ENCODE results near the gene OSBPL6.

DNA sequence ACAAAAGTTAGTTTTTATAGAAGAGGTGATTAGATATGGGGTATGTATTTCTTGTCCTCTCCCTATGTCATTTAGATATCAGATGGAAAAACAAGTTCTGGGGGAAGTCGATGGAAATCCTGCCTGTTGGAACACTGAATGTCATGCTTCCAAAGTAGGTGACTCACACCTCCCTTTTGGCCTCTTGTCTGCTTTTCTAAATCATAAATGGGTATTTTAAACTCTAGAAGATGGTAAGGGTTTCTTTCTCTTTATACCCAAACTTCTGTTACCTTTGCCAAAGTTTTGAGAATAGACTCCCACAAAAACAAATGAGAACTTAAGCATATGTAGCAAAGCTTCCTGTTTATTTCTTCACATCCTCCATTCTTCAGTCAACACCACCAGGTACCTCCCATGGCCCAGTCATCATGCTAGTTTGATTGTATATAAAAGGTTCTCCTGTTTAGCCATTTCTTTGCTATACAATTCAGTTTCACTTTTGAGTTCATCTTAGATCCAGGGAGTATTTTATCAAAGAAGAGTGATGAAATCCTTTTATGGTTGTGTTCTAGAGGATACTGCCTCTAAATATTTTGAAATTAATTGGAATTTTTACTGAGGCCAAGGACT lies 192.8 kb downstream of the OSBPL6 start:
- TF ChIP-seq GATA3 (IDR thresholded peaks at IDR 0.05; ENCODE audit: low read depth, low read length) = no peak
- TF ChIP-seq GATA2 (IDR thresholded peaks at IDR 0.05; ENCODE audit: low read depth, low read length) = no peak

Data from SH-SY5Y (cell line).